A549 treated with DMSO at 1 μM for 4 hours (cell line): ENCODE results near the gene TMIE. TPM values are rescaled to one million over a fixed set of nuclear protein-coding genes. Genes with fewer than 3 reads are reported as not detected.

Experiments used
- total RNA-seq: library from RNA; stranded (reverse); fragments of 200-300 nt; extraction: Qiagen RNA extraction; gene quantifications from 5 replicates; pipeline ENCODE4 v1.2.3, GENCODE V29; 2022; ENCODE audit warnings: low read depth

The TMIE gene
- 0.07 to 0.30 TPM (median 0.16 TPM) in 5 replicates for total RNA-seq

GRCh38 chr3:46701181-46701939 lies at the start of gene TMIE:
TMIE (plus strand) TSS chr3:46701392; CDS start chr3:46701488, 96 bp downstream.

GRCh38 chr3:46693038-46693891 lies 7.9 kb upstream of the TMIE start, which contains the start of gene ALS2CL:
ALS2CL (minus strand) TSS chr3:46693679; CDS start chr3:46689440, 4,239 bp downstream.

DNA sequence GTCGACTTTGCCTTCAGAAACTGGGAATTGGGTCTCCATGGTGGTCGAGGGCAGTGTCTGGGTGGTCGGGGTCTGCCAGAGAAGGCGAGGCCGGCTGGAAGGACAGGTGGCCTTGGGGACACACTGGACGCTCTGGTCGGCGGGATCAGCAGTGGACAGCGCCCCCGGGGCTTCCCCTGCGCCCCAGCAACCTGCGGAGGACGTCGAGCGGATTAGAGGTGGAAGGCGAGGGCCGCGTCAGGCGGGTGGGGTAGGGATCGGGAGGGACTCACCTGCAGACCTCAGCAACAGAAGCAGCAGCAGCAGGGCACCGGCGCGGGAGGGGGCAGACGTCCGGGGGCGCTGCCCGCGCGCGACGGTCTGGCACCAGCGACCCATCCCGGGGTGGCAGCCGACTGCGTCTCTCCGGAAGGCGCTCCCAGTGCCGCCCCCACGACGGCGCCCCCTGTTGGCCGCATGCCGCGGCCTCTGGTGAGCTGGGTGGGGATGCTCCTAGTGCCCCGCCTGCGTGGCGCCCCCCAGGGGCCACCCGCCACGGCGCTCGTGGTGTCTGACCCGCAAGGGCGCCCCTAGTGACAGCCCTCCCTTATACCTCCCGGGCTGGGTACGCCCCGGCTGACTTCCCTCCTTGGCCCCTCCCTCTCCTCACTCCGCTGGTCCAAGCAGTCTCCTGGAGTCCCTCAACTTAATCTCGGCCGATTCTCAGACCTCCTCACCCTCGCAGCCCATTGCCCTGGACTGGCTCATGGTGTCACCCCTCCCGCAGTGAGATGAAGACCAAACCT lies 16.4 kb downstream of the TMIE start, which contains the start of gene PRSS50:
Gene PRSS50 (minus strand): TSS at position 423 of the 785 bp plus-strand sequence. CDS start 45 bp downstream, at position 378.

Other genes starting within 250 kb of the TMIE start
- not detected in 5 replicates for gene LTF, start 236.5 kb upstream of the TMIE start, total RNA-seq
- gene RTP3, start 203.4 kb upstream of the TMIE start, total RNA-seq, result not detected in 5 replicates
- gene LRRC2, start 135.1 kb upstream of the TMIE start, total RNA-seq, result 0.04 TPM in 1 of 5 replicates, not detected in the others
- gene FAM240A, start 88.9 kb upstream of the TMIE start, total RNA-seq, result not detected in 5 replicates
- 6.1 to 7.2 TPM (median 6.8 TPM) in 5 replicates for gene ALS2CL, start 7.7 kb upstream of the TMIE start, total RNA-seq
- not detected in 5 replicates for gene PRSS50, start 16.5 kb downstream of the TMIE start, total RNA-seq
- gene MYL3, start 162.1 kb downstream of the TMIE start, total RNA-seq, result not detected in 5 replicates
- 0.18 to 0.83 TPM (median 0.45 TPM) in 4 of 5 replicates, not detected in the other for gene PTH1R, start 176.3 kb downstream of the TMIE start, total RNA-seq